Uterus (tissue), 2 donors: ENCODE data around the gene RSPH6A.

Experiments used
- CTCF ChIP-seq, 4 experiments: fragments of 200-600 bp in 2 of 4; fragments of 450-650 bp in 2 of 4; sonication (generic) in 2 of 4; IDR thresholded peaks; one replicate each; pipeline ENCODE4 v1.5.1; 2016 to 2019; ENCODE audit warnings: antibody characterized with exemption in 4 of 4, mild to moderate bottlenecking in 2 of 4, moderate library complexity in 1 of 4
- POLR2A ChIP-seq, 2 donors: fragments of 450-650 bp; IDR thresholded peaks; one replicate each; pipeline ENCODE4 v1.6.1; 2016; ENCODE audit warnings: antibody characterized with exemption in 2 of 2, mild to moderate bottlenecking in 1 of 2, moderate library complexity in 1 of 2

- TF ChIP-seq CTCF (IDR thresholded peaks at IDR 0.05) (peak; percentile 94 to 97 (median 95)), POLR2A (IDR thresholded peaks at IDR 0.05) (no peak)
Observed at GRCh38 chr19:45817010-45817724, 2.1 kb upstream of the RSPH6A start.
